Activated T-cell treated with anti-CD3 and anti-CD28 coated beads for 1 hour (primary cell): Measurements from ENCODE around the gene GK2.

ENCODE experiments used
- DNase-seq: peaks from one replicate; pipeline ENCODE4 v3.0.0-alpha.2; 2020; ENCODE audit warnings: low read depth

Gene GK2

GRCh38 chr4:79385641-79386040, 22.4 kb downstream of the GK2 start:
- no peak for DNase-seq

DNA sequence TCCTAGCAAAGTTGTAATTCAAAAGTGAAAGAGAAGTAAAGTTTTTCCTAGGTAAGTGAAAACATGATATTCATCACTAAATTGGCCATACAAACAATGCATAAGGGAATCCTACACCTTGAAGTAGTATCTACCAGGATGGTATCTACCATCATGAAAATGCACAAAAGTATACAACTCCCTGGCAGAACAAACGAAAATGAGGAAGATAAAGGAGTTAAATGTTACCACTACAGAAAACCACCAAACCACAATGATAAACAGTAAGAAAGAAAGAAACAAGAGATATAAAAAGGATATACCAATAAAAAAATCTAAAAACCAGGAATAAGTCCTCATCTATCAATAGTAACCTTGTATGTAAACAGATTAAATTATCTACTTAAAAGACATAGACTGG, 26.9 kb downstream of the GK2 start:
- DNase-seq = no peak

DNA sequence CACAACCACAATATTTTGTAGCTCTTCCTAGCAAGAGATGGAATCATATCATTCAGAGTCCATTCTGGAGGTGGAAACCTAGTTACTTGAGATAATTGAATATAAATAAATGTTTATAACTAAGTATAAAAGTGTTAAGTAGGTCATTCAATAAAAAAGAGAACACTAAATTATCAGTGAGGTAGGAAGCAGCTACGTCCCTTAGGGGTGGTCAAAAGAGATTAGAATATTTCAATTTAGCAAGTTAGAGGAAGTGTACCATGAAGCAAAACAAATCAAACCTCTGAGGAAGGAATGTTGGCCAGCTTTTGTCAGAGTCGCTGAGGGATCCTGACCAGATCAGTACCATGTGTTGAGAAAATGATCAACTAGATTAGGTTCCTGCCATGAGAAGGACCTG, 38.0 kb downstream of the GK2 start:
- DNase-seq = no peak

GRCh38 chr4:79367096-79367495, 40.9 kb downstream of the GK2 start:
- no peak for DNase-seq

DNA sequence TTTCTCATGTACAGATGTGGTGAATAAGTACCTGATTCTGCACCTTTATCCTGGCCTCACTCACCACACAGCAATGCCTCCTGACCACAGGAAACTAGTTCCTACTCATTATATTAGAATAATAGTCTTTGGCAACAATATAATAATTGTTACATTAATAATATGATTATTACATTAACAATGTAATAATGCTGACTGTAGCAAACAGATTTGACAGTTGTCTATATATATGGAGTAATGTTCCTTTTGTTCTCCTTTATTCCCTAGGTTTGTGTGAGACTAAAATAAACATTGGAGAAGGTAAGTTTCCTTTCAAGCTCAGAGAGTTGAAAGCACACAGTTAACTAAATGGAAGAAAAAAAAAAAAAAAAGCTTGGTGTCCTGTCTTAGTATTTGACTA, 41.6 kb downstream of the GK2 start:
- no peak for DNase-seq

DNA sequence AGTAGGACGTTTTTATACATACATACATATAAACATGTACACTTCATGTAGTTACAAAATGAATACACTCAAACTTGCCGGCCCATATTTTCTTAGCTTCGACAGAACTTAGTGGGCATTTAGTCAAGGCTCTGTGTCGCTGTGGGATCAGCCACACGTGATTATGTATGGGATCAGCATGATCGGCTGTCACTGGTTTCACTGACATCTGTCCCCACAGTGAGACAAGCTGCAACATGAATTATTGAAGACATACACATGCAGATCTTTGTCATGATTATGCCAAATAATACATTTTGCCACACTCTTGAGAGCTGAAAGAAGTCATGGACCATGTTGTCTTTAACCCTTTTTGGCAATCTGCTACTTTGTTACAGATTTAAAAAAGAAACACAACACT, 44.0 kb downstream of the GK2 start:
- DNase-seq = no peak

DNA sequence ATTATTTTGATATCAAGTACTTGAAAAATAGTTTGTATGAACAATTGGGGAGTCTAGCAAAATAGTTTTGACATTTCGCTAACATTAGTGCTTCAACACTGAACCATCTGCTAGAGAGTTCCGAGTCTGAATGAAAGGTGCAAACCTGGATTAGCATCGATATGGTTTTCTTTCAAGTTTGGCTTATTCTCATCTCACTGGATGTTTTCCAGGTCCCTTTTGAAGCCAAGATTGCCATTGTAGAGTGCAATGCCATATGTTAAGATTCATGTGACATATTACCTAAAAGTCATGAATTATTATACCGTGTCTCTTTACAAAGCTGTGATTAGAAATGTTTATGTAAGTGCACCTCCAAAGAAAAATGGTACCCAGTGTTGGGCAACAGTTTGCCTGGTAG, 45.4 kb downstream of the GK2 start:
- no peak for DNase-seq

DNA sequence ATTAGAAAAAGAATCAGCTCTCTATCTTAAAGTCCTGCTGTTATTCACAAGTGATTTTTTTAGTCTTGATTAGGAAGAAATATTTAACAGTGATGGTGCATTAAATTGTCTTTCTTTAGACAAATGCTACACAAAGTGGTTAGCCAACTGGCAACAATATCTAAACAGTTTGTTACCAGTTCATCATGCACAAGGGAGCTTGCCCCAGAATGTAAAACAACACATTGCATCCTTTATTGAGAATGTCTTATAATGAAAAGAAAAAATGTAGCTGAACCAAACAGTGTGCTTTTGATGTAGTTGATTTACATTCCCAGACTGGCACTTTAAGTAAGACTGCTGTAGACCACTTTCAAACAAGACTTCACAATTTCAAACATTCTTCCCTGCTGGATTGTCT, 48.0 kb downstream of the GK2 start:
- DNase-seq = no peak

DNA sequence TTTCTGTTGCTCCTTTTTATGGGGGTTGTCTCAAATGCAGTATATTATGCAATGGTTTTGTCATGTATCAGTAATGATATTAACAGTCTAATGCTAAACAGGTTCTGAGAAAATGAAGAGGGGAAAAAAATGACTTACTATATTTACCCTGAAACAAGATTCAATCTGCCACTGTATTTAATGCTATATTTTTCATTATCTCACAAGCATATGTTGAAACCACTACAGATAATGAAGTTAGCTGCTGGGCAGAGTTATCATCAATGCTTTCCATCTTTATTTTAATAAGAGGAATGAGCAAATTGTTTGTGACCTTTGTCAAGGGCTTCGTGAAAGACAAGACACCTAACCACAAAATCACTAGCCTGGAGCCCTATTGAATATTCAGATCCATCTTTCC, 49.6 kb downstream of the GK2 start:
- no peak for DNase-seq

- no peak for DNase-seq
Observed at GRCh38 chr4:79357365-79357764, 50.7 kb downstream of the GK2 start.
